ENCODE results near the gene HOXC12. TPM values are rescaled to one million over a fixed set of nuclear protein-coding genes. Genes with fewer than 3 reads are reported as not detected.
A peak's percentile ranks its signal among the peaks of the same experiment; 100 is the strongest.

The HOXC12 gene
- total RNA-seq, 1 donor from 2014 or later, result not detected

DNA sequence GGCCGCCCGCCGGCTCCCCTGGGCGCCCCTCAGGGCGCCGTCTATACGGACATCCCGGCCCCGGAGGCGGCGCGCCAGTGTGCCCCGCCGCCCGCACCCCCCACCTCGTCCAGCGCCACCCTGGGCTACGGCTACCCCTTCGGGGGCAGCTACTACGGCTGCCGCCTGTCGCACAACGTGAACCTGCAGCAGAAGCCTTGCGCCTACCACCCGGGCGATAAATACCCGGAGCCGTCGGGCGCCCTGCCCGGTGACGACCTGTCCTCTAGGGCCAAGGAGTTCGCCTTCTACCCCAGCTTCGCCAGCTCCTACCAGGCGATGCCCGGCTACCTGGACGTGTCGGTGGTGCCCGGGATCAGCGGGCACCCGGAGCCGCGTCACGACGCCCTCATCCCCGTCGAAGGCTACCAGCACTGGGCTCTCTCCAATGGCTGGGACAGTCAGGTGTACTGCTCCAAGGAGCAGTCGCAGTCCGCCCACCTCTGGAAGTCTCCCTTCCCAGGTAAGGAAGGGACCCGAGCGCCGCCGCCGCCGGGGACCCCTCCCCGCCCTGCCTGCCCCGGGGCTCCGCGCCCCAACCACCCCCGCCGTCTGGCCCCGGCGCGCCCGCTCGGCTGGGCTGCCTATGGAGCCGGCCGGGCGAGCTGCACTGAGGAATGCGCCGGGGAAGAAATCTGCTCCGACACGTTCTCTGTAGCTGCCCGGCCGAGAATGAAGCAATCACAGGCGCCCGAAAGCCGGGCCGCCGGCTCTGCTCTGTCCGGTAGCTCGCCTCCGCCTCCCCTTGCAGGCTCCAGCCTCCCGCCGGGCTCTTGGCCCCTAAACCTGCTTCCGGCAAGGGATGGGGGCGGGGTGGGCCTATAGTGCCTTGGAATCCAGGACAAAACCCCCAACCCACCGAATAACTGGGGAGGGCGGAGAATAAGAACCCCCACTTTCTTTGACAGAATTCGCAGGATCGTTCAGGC, 15.3 kb upstream of the HOXC12 start:
- peak in 1 of 2 experiments; percentile 72 for DNase-seq (ENCODE audit: low spot score in 2 of 2, unreplicated experiment in 2 of 2)
- no peaks in the 10 kb centered on the region for H3K9me3 Mint-ChIP-seq
- peak overlapping the region; percentile 55 for H3K4me3 Mint-ChIP-seq
- H3K36me3 Mint-ChIP-seq, result peaks cover 2% of the 10 kb centered on the region
- no peak overlapping the region for H3K27ac Mint-ChIP-seq
- H3K27me3 Mint-ChIP-seq (ENCODE audit: low read depth), result peaks cover 95% of the 10 kb centered on the region
- TF ChIP-seq, protein P1, sequence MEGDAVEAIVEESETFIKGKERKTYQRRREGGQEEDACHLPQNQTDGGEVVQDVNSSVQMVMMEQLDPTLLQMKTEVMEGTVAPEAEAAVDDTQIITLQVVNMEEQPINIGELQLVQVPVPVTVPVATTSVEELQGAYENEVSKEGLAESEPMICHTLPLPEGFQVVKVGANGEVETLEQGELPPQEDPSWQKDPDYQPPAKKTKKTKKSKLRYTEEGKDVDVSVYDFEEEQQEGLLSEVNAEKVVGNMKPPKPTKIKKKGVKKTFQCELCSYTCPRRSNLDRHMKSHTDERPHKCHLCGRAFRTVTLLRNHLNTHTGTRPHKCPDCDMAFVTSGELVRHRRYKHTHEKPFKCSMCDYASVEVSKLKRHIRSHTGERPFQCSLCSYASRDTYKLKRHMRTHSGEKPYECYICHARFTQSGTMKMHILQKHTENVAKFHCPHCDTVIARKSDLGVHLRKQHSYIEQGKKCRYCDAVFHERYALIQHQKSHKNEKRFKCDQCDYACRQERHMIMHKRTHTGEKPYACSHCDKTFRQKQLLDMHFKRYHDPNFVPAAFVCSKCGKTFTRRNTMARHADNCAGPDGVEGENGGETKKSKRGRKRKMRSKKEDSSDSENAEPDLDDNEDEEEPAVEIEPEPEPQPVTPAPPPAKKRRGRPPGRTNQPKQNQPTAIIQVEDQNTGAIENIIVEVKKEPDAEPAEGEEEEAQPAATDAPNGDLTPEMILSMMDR (IDR thresholded peaks at IDR 0.05; ENCODE audit: unreplicated experiment), result no peak
- H3K4me1 Mint-ChIP-seq, result peaks cover 14% of the 10 kb centered on the region

DNA sequence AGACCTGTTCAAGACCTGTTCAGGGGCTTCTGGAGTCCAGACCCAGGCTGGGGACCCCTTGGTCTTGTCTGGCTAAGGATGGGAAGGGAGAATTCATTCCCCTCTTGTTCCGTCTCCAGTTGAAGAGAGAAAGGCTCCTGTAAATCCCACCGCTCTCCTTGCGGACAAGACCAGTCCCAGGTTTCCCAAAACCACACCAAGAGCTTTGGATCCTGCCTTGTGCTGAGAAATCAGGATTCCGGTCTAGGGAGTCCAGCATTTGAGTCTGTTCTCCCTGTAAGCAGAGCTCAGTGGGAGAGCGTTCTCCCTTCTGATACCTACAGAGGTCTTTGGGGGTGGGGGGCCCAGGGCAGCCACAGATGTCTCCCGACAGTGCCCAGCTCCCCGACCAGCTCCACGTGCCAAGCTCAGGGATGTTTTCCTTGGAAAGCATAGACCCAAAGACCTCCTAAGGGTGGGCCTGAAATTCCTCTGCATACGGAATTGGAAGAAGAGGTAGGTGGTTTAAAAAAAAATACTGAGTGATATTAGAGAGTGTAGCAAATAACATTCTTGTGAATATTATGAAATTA, 14.2 kb upstream of the HOXC12 start:
- Mint-ChIP-seq H3K4me3 (peak overlapping the region; percentile 28), H3K4me1 (peaks cover 14% of the 10 kb centered on the region), H3K36me3 (peaks cover 2% of the 10 kb centered on the region), H3K9me3 (no peaks in the 10 kb centered on the region), H3K27ac (no peak overlapping the region), H3K27me3 (ENCODE audit: low read depth) (peaks cover 95% of the 10 kb centered on the region)
- TF ChIP-seq, protein P1 (IDR thresholded peaks at IDR 0.05; ENCODE audit: unreplicated experiment), result no peak
- DNase-seq (ENCODE audit: low spot score in 2 of 2, unreplicated experiment in 2 of 2), result no peak

DNA sequence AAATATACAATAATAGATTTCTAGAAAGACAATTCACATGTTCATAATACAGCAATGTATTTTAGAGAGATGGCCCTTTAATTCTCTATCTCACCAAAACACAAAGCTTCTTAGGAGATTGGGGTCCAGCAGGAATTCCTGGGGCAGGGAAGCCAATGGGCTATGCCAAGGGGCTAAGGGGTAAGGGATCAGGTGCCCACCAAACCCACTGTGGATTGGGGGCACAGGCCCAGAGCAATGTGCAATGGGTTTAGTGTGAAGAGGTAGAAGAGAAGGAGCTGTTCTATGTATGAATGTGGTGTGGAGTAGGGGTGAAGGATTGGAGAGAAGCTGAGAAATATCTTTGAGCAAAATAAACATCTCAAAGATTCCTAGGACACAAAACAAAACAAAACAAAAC, 13.5 kb upstream of the HOXC12 start:
- Mint-ChIP-seq H3K4me1 (peaks cover 11% of the 10 kb centered on the region), H3K27ac (no peak overlapping the region), H3K4me3 (no peak overlapping the region), H3K36me3 (peaks cover 2% of the 10 kb centered on the region), H3K9me3 (no peaks in the 10 kb centered on the region), H3K27me3 (ENCODE audit: low read depth) (peaks cover 95% of the 10 kb centered on the region)
- TF ChIP-seq, protein P1 (IDR thresholded peaks at IDR 0.05; ENCODE audit: unreplicated experiment), result no peak
- DNase-seq (ENCODE audit: low spot score in 2 of 2, unreplicated experiment in 2 of 2), result no peak

DNA sequence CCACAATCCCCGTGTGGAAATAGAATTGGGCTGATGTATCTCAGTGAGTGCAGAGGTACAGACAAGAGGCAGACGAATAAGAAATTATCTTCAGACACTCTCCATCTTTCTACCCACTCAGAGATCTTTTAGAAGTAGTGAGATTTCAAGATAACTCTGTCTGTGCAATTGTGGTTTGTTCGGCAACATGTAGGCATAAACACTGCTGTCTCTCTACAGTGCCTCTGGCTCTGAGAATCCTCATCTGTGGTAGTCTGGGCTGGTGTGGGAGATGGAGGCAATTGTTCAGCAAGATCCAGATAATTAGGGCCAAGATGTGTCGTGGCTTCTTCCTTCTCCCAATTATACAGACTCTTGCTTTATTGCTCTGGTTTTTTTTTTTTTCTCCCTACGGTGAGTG, 13.0 kb upstream of the HOXC12 start:
- DNase-seq (ENCODE audit: low spot score in 2 of 2, unreplicated experiment in 2 of 2), result no peak
- H3K36me3 Mint-ChIP-seq, result peaks cover 2% of the 10 kb centered on the region

DNA sequence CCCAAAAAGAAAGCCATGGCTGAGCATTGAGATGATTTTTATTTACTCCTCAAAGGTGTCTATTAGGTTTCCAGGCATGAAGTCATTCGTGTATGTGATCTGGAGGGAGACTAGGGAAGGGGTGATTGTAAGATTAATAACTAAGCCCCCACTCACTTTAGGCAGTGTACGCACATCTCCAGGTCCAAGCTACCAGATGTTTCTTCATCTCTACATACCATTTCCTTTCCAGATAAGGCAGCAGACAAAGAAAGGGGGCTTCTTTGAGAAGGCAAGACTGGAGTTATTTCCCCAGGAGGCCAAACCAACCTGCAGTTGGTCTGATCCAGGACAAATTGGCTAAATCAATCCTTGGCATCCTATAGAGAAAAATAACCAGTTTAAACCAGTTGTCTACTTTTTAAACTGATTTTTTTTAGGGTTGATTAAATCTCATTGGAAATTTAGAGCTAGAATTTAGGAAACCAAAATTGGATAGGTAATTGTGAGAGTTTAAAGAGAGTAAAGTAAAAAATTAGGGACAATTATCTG, 12.2 kb upstream of the HOXC12 start:
- no peak for DNase-seq (ENCODE audit: low spot score in 2 of 2, unreplicated experiment in 2 of 2)
- Mint-ChIP-seq H3K27me3 (ENCODE audit: low read depth) (peaks cover 95% of the 10 kb centered on the region), H3K9me3 (no peaks in the 10 kb centered on the region), H3K27ac (no peak overlapping the region), H3K36me3 (peaks cover 2% of the 10 kb centered on the region), H3K4me3 (no peak overlapping the region), H3K4me1 (peaks cover 11% of the 10 kb centered on the region)
- TF ChIP-seq, protein P1 (IDR thresholded peaks at IDR 0.05; ENCODE audit: unreplicated experiment), result no peak

More for the DNA sequence above, 13.0 kb upstream of the HOXC12 start:
- H3K4me3 Mint-ChIP-seq, result no peak overlapping the region
- TF ChIP-seq, protein P1 (IDR thresholded peaks at IDR 0.05; ENCODE audit: unreplicated experiment), result no peak
- peaks cover 11% of the 10 kb centered on the region for H3K4me1 Mint-ChIP-seq
- H3K9me3 Mint-ChIP-seq, result no peaks in the 10 kb centered on the region
- H3K27me3 Mint-ChIP-seq (ENCODE audit: low read depth), result peaks cover 95% of the 10 kb centered on the region
- no peak overlapping the region for H3K27ac Mint-ChIP-seq
